ENCODE data around the gene PDLIM7. TPM values are rescaled to one million over a fixed set of nuclear protein-coding genes. Genes with fewer than 3 reads are reported as not detected.

The PDLIM7 gene
- total and polyA plus RNA-seq, 10 of the 15 experiments (the other 5 are each of a cell fraction or from before 2014, with no cell fraction given): 0.82 to 36.6 (median 19.3) TPM

- DNase-seq (ENCODE audit: low read depth, low spot score) (no peak), FAIRE-seq (no peak), ATAC-seq (no peak)
- no peak overlapping the region for H3K4me2 ChIP-seq (ENCODE audit: control insufficient read depth, insufficient read depth)
- intact Hi-C loops (cut with micrococcal nuclease; ENCODE audit: unreplicated experiment) (no loop called here), in situ Hi-C loops (cut with MboI) (no loop called here)
- ChIA-PET POLR2A (no interaction called here), RAD21 (ENCODE audit: unreplicated experiment) (no interaction called here), SMC1A (ENCODE audit: uncharacterized antibody, unreplicated experiment) (interaction anchor here (1.4 kb wide), 1 partner anchor 9 kb away, joined by 4 read pairs; no protein-coding TSS in a partner anchor), CTCF (no interaction called here)
- WGBS (ENCODE audit: insufficient coverage, insufficient replicate concordance, low lambda C conversion rate, missing lambda C conversion rate): 95% methylated on average over 2 of the region's 2 CpGs
- no peaks in the 10 kb centered on the region for H4K20me1 ChIP-seq (ENCODE audit: control insufficient read depth, insufficient read depth)
- H3K9me3 ChIP-seq (replicated peaks; ENCODE audit: control insufficient read depth, insufficient read depth, low read length): no peaks in the 10 kb centered on the region
- no peak for TF ChIP-seq FOXK2 (IDR thresholded peaks at IDR 0.05)
- TF ChIP-seq MAX (IDR thresholded peaks at IDR 0.05; ENCODE audit: low read depth, low read length): no peak
- TF ChIP-seq MEF2B (IDR thresholded peaks at IDR 0.05; ENCODE audit: partially characterized antibody, poor library complexity, severe bottlenecking): no peak
- TF ChIP-seq FOS (IDR thresholded peaks at IDR 0.05; ENCODE audit: borderline replicate concordance, extremely low read depth, insufficient read length): no peak
- TF ChIP-seq JUNB (IDR thresholded peaks at IDR 0.05): no peak
- TF ChIP-seq SMAD5 (IDR thresholded peaks at IDR 0.05; ENCODE audit: low read depth): no peak
- no peak for TF ChIP-seq MTA2 (IDR thresholded peaks at IDR 0.05; ENCODE audit: low read depth)
- no peak for TF ChIP-seq ZBED1 (IDR thresholded peaks at IDR 0.05; ENCODE audit: borderline replicate concordance)
- TF ChIP-seq SUZ12 (IDR thresholded peaks at IDR 0.05; ENCODE audit: unreplicated experiment): no peak
- H3K9ac ChIP-seq (ENCODE audit: control insufficient read depth, insufficient read depth, low read length): no peak overlapping the region
- H3K27ac ChIP-seq (ENCODE audit: control insufficient read depth, insufficient read depth): no peak overlapping the region
- H3K27me3 ChIP-seq (replicated peaks in 1 of 2; ENCODE audit: control insufficient read depth in 2 of 2, insufficient read depth in 2 of 2, low read length in 1 of 2): no peaks in the 10 kb centered on the region
- no TSS peak for BruUV-seq (replicated peaks)
- peaks cover 11 to 14% of the 10 kb centered on the region in 2 experiments for H3K36me3 ChIP-seq (ENCODE audit: control insufficient read depth in 2 of 2, insufficient read depth in 2 of 2, low read length in 1 of 2)
- no peaks in the 10 kb centered on the region for H3K4me1 ChIP-seq (ENCODE audit: control insufficient read depth, insufficient read depth, low read length)
- no peak overlapping the region for H2AFZ ChIP-seq (ENCODE audit: control insufficient read depth, low read depth, low read length)
- no peak overlapping the region for H3K4me3 ChIP-seq
- no peaks in the 10 kb centered on the region; the same call in 1 of the 2 replicates for H3K79me2 ChIP-seq (ENCODE audit: control insufficient read depth, insufficient read depth, low read length)
Measured at GRCh38 chr5:177539411-177539810, 42.0 kb upstream of the PDLIM7 start.

- Histone ChIP-seq H3K9me3 (replicated peaks; ENCODE audit: control insufficient read depth, insufficient read depth, low read length) (no peaks in the 10 kb centered on the region), H3K27ac (ENCODE audit: control insufficient read depth, insufficient read depth) (no peak overlapping the region), H3K9ac (ENCODE audit: control insufficient read depth, insufficient read depth, low read length) (no peak overlapping the region), H4K20me1 (ENCODE audit: control insufficient read depth, insufficient read depth) (no peaks in the 10 kb centered on the region), H3K4me3 (no peak overlapping the region), H2AFZ (ENCODE audit: control insufficient read depth, low read depth, low read length) (no peak overlapping the region), H3K4me2 (ENCODE audit: control insufficient read depth, insufficient read depth) (no peak overlapping the region), H3K27me3 (replicated peaks in 1 of 2; ENCODE audit: control insufficient read depth in 2 of 2, insufficient read depth in 2 of 2, low read length in 1 of 2) (no peaks in the 10 kb centered on the region), H3K4me1 (ENCODE audit: control insufficient read depth, insufficient read depth, low read length) (no peaks in the 10 kb centered on the region), H3K36me3 (ENCODE audit: control insufficient read depth in 2 of 2, insufficient read depth in 2 of 2, low read length in 1 of 2) (peaks cover 11 to 15% of the 10 kb centered on the region in 2 experiments), H3K79me2 (ENCODE audit: control insufficient read depth, insufficient read depth, low read length) (no peaks in the 10 kb centered on the region; the same call in 1 of the 2 replicates)
- POLR2A ChIA-PET: no interaction called here
- FAIRE-seq (no peak), ATAC-seq (no peak), DNase-seq (ENCODE audit: low read depth, low spot score) (no peak)
- CTCF ChIA-PET: no interaction called here
- no peak for TF ChIP-seq NFYB (IDR thresholded peaks at IDR 0.05; ENCODE audit: insufficient read depth, low read depth, low read length)
- TF ChIP-seq MXI1 (IDR thresholded peaks at IDR 0.05; ENCODE audit: low read depth, low read length): no peak
- no peak for TF ChIP-seq CREM (IDR thresholded peaks at IDR 0.05; ENCODE audit: low read depth)
- TF ChIP-seq USF2 (IDR thresholded peaks at IDR 0.05; ENCODE audit: borderline replicate concordance, low read depth, low read length): no peak
- TF ChIP-seq HDAC2 (IDR thresholded peaks at IDR 0.05): no peak
- TF ChIP-seq SPI1 (IDR thresholded peaks at IDR 0.05; ENCODE audit: borderline replicate concordance, insufficient read depth, low read depth, low read length): no peak
- no peak for TF ChIP-seq FOXM1 (IDR thresholded peaks at IDR 0.05; ENCODE audit: low read depth, low read length)
- TF ChIP-seq CREB1 (IDR thresholded peaks at IDR 0.05; ENCODE audit: low read depth): no peak
- no peak for TF ChIP-seq RBBP5 (conservative IDR thresholded peaks at IDR 0.05)
- in situ Hi-C loops (cut with MboI) (no loop called here), intact Hi-C loops (cut with micrococcal nuclease; ENCODE audit: unreplicated experiment) (no loop called here)
- SMC1A ChIA-PET (ENCODE audit: uncharacterized antibody, unreplicated experiment): interaction anchor here (1.4 kb wide), 1 partner anchor 10 kb away, joined by 4 read pairs; no protein-coding TSS in a partner anchor
- WGBS (ENCODE audit: insufficient coverage, insufficient replicate concordance, low lambda C conversion rate, missing lambda C conversion rate): 85% methylated on average over 10 of the region's 10 CpGs
- RAD21 ChIA-PET (ENCODE audit: unreplicated experiment): no interaction called here
- BruUV-seq (replicated peaks): no TSS peak
Measured at GRCh38 chr5:177538876-177539275, 41.5 kb upstream of the PDLIM7 start.

Measured in GM12878 (cell line).